Measurements from ENCODE around the gene KDF1.

DNA sequence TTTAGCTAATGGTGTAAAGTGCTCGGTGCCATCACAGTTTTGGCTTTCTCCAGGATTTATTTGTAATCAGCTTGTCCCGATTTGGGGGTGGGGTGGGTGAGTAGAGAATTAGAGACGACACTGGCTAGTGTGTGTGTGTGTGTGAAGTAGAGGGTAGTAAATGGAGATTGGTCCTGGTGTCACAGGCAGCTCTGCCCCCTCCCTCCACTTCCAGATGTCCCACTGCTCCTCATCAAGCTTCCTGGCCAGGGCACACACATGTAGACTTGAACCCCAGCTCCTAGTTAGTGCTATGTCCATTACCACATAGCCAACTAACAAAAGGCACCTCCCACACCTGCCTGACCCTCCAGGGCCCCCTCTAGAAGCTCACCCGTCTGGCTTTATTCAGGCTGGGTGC is 36.4 kb upstream of the KDF1 start:
- TF ChIP-seq, protein P1, sequence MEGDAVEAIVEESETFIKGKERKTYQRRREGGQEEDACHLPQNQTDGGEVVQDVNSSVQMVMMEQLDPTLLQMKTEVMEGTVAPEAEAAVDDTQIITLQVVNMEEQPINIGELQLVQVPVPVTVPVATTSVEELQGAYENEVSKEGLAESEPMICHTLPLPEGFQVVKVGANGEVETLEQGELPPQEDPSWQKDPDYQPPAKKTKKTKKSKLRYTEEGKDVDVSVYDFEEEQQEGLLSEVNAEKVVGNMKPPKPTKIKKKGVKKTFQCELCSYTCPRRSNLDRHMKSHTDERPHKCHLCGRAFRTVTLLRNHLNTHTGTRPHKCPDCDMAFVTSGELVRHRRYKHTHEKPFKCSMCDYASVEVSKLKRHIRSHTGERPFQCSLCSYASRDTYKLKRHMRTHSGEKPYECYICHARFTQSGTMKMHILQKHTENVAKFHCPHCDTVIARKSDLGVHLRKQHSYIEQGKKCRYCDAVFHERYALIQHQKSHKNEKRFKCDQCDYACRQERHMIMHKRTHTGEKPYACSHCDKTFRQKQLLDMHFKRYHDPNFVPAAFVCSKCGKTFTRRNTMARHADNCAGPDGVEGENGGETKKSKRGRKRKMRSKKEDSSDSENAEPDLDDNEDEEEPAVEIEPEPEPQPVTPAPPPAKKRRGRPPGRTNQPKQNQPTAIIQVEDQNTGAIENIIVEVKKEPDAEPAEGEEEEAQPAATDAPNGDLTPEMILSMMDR (conservative IDR thresholded peaks at IDR 0.05; ENCODE audit: low read length) = no peak
- no peak for TF ChIP-seq EZH2phosphoT487 (IDR thresholded peaks at IDR 0.05; ENCODE audit: borderline replicate concordance)

Data from Loucy (cell line).